ENCODE data around the gene CACNG7.

- TF ChIP-seq SIN3A (IDR thresholded peaks at IDR 0.05; ENCODE audit: low read depth): no peak
- no peak for TF ChIP-seq CEBPB (IDR thresholded peaks at IDR 0.05; ENCODE audit: low read depth)
- TF ChIP-seq EZH2phosphoT487 (IDR thresholded peaks at IDR 0.05; ENCODE audit: borderline replicate concordance): no peak
- TF ChIP-seq POLR2A (IDR thresholded peaks at IDR 0.05; ENCODE audit: borderline replicate concordance, extremely low read depth, insufficient read depth, insufficient read length): no peak
- TF ChIP-seq EGR1 (IDR thresholded peaks at IDR 0.05; ENCODE audit: low read depth): no peak
- no peak for TF ChIP-seq CTCF (IDR thresholded peaks at IDR 0.05 in 2 of 3, conservative IDR thresholded peaks at IDR 0.05 in 1 of 3; ENCODE audit: borderline replicate concordance in 1 of 3, insufficient read depth in 1 of 3, low read depth in 2 of 3, low read length in 2 of 3)
- no peak for TF ChIP-seq REST (IDR thresholded peaks at IDR 0.05; ENCODE audit: low read depth)
- no peak for TF ChIP-seq EZH2 (IDR thresholded peaks at IDR 0.05)
- TF ChIP-seq MAX (IDR thresholded peaks at IDR 0.05): no peak
- TF ChIP-seq YY1 (IDR thresholded peaks at IDR 0.05; ENCODE audit: extremely low read depth, insufficient replicate concordance, low read depth, low read length): no peak
- TF ChIP-seq TCF7L2 (IDR thresholded peaks at IDR 0.05; ENCODE audit: borderline replicate concordance, extremely low read depth, insufficient read depth, insufficient read length): no peak
- TF ChIP-seq JUND (IDR thresholded peaks at IDR 0.05): no peak
Measured at GRCh38 chr19:53936029-53936428, 27.0 kb downstream of the CACNG7 start.

Measured in HCT116 (cell line).